HCT116 (cell line): ENCODE measurements around the gene TCF20. TPM values are rescaled to one million over a fixed set of nuclear protein-coding genes. Genes with fewer than 3 reads are reported as not detected.

ENCODE experiments used
- ATAC-seq: fragments of 200-7000 bp; cut with Tn5 transposase; 2 replicates; pipeline ENCODE4 v1.9.1; 2020; ENCODE audit warnings: mild to moderate bottlenecking, moderate library complexity
- BruUV-seq: library from RNA; stranded (reverse); fragments of 400-500 nt; replicated peaks from 2 replicates; lab custom pipeline; 2021; lab: Mats Ljungman, UMichigan
- CTCF ChIA-PET: fragments of 300-600 bp; sonication (Branson Sonifier 250); formaldehyde crosslinking; loops from one replicate; lab custom pipeline; 2021; ENCODE audit warnings: antibody characterized with exemption; lab: Charles Lee
- POLR2A ChIA-PET: fragments of 300-600, 350-600 bp; sonication (Branson Sonifier 250); formaldehyde crosslinking; loops from one replicate; lab custom pipeline; 2021; ENCODE audit warnings: antibody characterized with exemption; lab: Charles Lee
- RAD21 ChIA-PET, 2 experiments: fragments of 300-600 bp; sonication (Branson Sonifier 250); formaldehyde crosslinking; loops; one replicate each; lab custom pipeline; 2023; ENCODE audit warnings: low total read pairs in 2 of 2; ENCODE audit not compliant: uncharacterized antibody in 2 of 2, unreplicated experiment in 2 of 2, low non-redundant PET in 1 of 2; lab: Charles Lee
- DNase-seq: peaks from one replicate; pipeline ENCODE4 v3.0.0-alpha.2; 2010; ENCODE audit warnings: low read depth, low spot score
- H2AFZ ChIP-seq: fragments of 200-600 bp; shearing (Covaris generic), sonication (generic); 2 replicates; pipeline ENCODE4 v1.6.1; 2017; ENCODE audit warnings: low read depth, mixed run types, mixed read lengths, antibody characterized with exemption, low read length; ENCODE audit not compliant: poor library complexity, severe bottlenecking
- H3K27ac ChIP-seq: 2 replicates; pipeline ENCODE4 v1.5.1; 2012; ENCODE audit warnings: low read depth, low read length
- H3K27me3 ChIP-seq: fragments of 200-600 bp; sonication (generic); 2 replicates; pipeline ENCODE4 v1.6.1; 2016; ENCODE audit warnings: mixed run types, low read length, mixed read lengths; ENCODE audit not compliant: insufficient read depth
- H3K36me3 ChIP-seq, 2 experiments: fragments of 200-500 bp in 1 of 2; fragments of 200-600 bp in 1 of 2; sonication (Bioruptor generic) in 1 of 2; sonication (generic) in 1 of 2; 2 replicates each; pipeline versions ENCODE4 v1.5.1 to v1.6.1; 2014 to 2016; ENCODE audit warnings: low read length in 2 of 2, inconsistent platforms in 1 of 2, mixed read lengths in 1 of 2, mixed run types in 1 of 2; ENCODE audit not compliant: insufficient read depth in 2 of 2, control insufficient read depth in 1 of 2
- H3K4me1 ChIP-seq, 2 experiments: fragments of 200-600 bp in 1 of 2; sonication (generic) in 1 of 2; 2 replicates each; pipeline versions ENCODE4 v1.5.1 to v1.6.1; 2012 to 2017; ENCODE audit warnings: low read length in 2 of 2, inconsistent platforms in 1 of 2, mild to moderate bottlenecking in 1 of 2, mixed read lengths in 1 of 2, mixed run types in 1 of 2, moderate library complexity in 1 of 2; ENCODE audit not compliant: insufficient read depth in 2 of 2, control insufficient read depth in 1 of 2
- H3K4me2 ChIP-seq: fragments of 200-600 bp; sonication (generic); 2 replicates; pipeline ENCODE4 v1.6.1; 2017; ENCODE audit warnings: mixed run types, low read length, mixed read lengths
- H3K4me3 ChIP-seq, 2 experiments: fragments of 200-600 bp in 1 of 2; sonication (generic) in 1 of 2; replicated peaks in 1 of 2; 2 replicates each; pipeline ENCODE4 v1.5.1; 2011 to 2016; ENCODE audit warnings: low read length in 2 of 2, control low read depth in 1 of 2, low read depth in 1 of 2, mild to moderate bottlenecking in 1 of 2, mixed read lengths in 1 of 2, mixed run types in 1 of 2
- H3K79me2 ChIP-seq: fragments of 200-600 bp; sonication (generic); 2 replicates; pipeline ENCODE4 v1.6.1; 2017; ENCODE audit warnings: mild to moderate bottlenecking, mixed run types, low read length, moderate library complexity, mixed read lengths; ENCODE audit not compliant: insufficient read depth
- H3K9ac ChIP-seq: fragments of 200-600 bp; sonication (generic); 2 replicates; pipeline ENCODE4 v1.6.1; 2016; ENCODE audit warnings: low read length, mixed read lengths
- H3K9me2 ChIP-seq: fragments of 200-600 bp; sonication (generic), shearing (Covaris generic); 2 replicates; pipeline ENCODE4 v1.6.1; 2017; ENCODE audit warnings: mixed run types, mild to moderate bottlenecking, moderate library complexity; ENCODE audit not compliant: insufficient read depth
- H3K9me3 ChIP-seq, 2 experiments: fragments of 200-500 bp in 1 of 2; fragments of 200-600 bp in 1 of 2; sonication (Bioruptor generic) in 1 of 2; sonication (generic) in 1 of 2; 2 replicates each; pipeline ENCODE4 v1.6.1; 2014 to 2017; ENCODE audit warnings: low read length in 2 of 2, mixed read lengths in 2 of 2, inconsistent platforms in 1 of 2, low read depth in 1 of 2, mild to moderate bottlenecking in 1 of 2, mixed run types in 1 of 2, moderate library complexity in 1 of 2; ENCODE audit not compliant: control insufficient read depth in 1 of 2, insufficient read depth in 1 of 2
- H4K20me1 ChIP-seq: fragments of 200-600 bp; sonication (generic), shearing (Covaris generic); 2 replicates; pipeline ENCODE4 v1.6.1; 2017; ENCODE audit warnings: mixed run types, mild to moderate bottlenecking, moderate library complexity; ENCODE audit not compliant: insufficient read depth
- ATF3 ChIP-seq: IDR thresholded peaks from 2 replicates; pipeline ENCODE4 v1.6.1; 2012
- CBX3 ChIP-seq: IDR thresholded peaks from 2 replicates; pipeline ENCODE4 v1.6.1; 2012; ENCODE audit warnings: low read depth
- EGR1 ChIP-seq: IDR thresholded peaks from 2 replicates; pipeline ENCODE4 v1.6.1; 2012; ENCODE audit warnings: low read depth
- EZH2phosphoT487 ChIP-seq: fragments of 200-600 bp; IDR thresholded peaks from 2 replicates; pipeline ENCODE4 v1.6.1; 2018; ENCODE audit warnings: antibody characterized with exemption, borderline replicate concordance
- FOSL1 ChIP-seq: IDR thresholded peaks from 2 replicates; pipeline ENCODE4 v1.6.1; 2012; ENCODE audit warnings: low read depth
- POLR2A ChIP-seq: IDR thresholded peaks from 2 replicates; pipeline ENCODE4 v1.7.0; 2011; ENCODE audit warnings: borderline replicate concordance; ENCODE audit not compliant: insufficient read depth, insufficient read length; ENCODE audit errors: extremely low read depth
- POLR2AphosphoS5 ChIP-seq: IDR thresholded peaks from 2 replicates; pipeline ENCODE4 v1.6.1; 2011; ENCODE audit warnings: mild to moderate bottlenecking, low read depth, low read length, moderate library complexity
- REST ChIP-seq: IDR thresholded peaks from 2 replicates; pipeline ENCODE4 v1.6.1; 2012; ENCODE audit warnings: low read depth
- SIN3A ChIP-seq: IDR thresholded peaks from 2 replicates; pipeline ENCODE4 v1.6.1; 2012; ENCODE audit warnings: low read depth
- SP1 ChIP-seq: IDR thresholded peaks from 2 replicates; pipeline ENCODE4 v1.6.1; 2012; ENCODE audit warnings: low read depth
- TCF7L2 ChIP-seq: IDR thresholded peaks from 2 replicates; pipeline ENCODE4 v1.7.0; 2011; ENCODE audit warnings: borderline replicate concordance, inconsistent platforms; ENCODE audit not compliant: insufficient read depth, insufficient read length; ENCODE audit errors: extremely low read depth
- intact Hi-C: fragments of 100-400 bp; cut with micrococcal nuclease; formaldehyde crosslinking; loops from 2 replicates; pipeline ENCODE4 v1.10.0; 2022
- total RNA-seq: library from RNA; stranded (reverse); gene quantifications from one replicate; pipeline ENCODE4 v1.2.1, GENCODE V29; 2021; ENCODE audit not compliant: unreplicated experiment

Gene TCF20
- total RNA-seq, 1 experiment from 2014 or later, result 66.7 TPM

GRCh38 chr22:42285604-42286003 is 15.2 kb upstream of the TCF20 start:
- no TSS peak for BruUV-seq
- TF ChIP-seq SIN3A (no peak), EGR1 (no peak), POLR2A (no peak), TCF7L2 (no peak), REST (no peak), FOSL1 (no peak), SP1 (no peak), ATF3 (no peak), POLR2AphosphoS5 (no peak), EZH2phosphoT487 (no peak), CBX3 (no peak)
- Histone ChIP-seq H4K20me1 (no peaks in the 10 kb centered on the region), H3K9me2 (no peaks in the 10 kb centered on the region), H3K27me3 (no peaks in the 10 kb centered on the region), H3K79me2 (no peaks in the 10 kb centered on the region), H3K36me3 (no peaks in the 10 kb centered on the region), H3K9ac (no peak overlapping the region), H3K4me1 (no peaks in the 10 kb centered on the region), H3K9me3 (no peaks in the 10 kb centered on the region), H2AFZ (no peak overlapping the region), H3K4me3 (no peak overlapping the region), H3K4me2 (no peak overlapping the region), H3K27ac (no peak overlapping the region)
- DNase-seq (no peak), ATAC-seq (no peak)
- POLR2A ChIA-PET, result no interaction called here
- RAD21 ChIA-PET, result no interaction called here
- CTCF ChIA-PET, result no interaction called here
- intact Hi-C loops, result no loop called here
